Subcutaneous abdominal adipose tissue (tissue), 5 donors: ENCODE data around the gene HORMAD2.

Experiments
- H3K27ac ChIP-seq: one replicate; pipeline ENCODE4 v1.7.0; 2013; ENCODE audit warnings: low read depth, mild to moderate bottlenecking, inconsistent platforms, low read length, moderate library complexity
- H3K27me3 ChIP-seq, 5 donors: one replicate each; pipeline ENCODE4 v1.7.0; 2013; ENCODE audit warnings: low read length in 5 of 5, inconsistent platforms in 1 of 5; ENCODE audit not compliant: control insufficient read depth in 5 of 5, insufficient read depth in 4 of 5
- H3K36me3 ChIP-seq, 5 donors: one replicate each; pipeline ENCODE4 v1.7.0; 2013; ENCODE audit warnings: low read length in 5 of 5; ENCODE audit not compliant: control insufficient read depth in 5 of 5, insufficient read depth in 5 of 5
- H3K4me1 ChIP-seq, 5 donors: one replicate each; pipeline ENCODE4 v1.7.0; 2013; ENCODE audit warnings: low read length in 5 of 5, mild to moderate bottlenecking in 3 of 5, moderate library complexity in 1 of 5; ENCODE audit not compliant: control insufficient read depth in 5 of 5, insufficient read depth in 5 of 5
- H3K4me3 ChIP-seq, 5 donors: one replicate each; pipeline ENCODE4 v1.7.0; 2013; ENCODE audit warnings: low read length in 5 of 5, low read depth in 1 of 5
- H3K9ac ChIP-seq, 5 donors: one replicate each; pipeline ENCODE4 v1.7.0; 2013; ENCODE audit warnings: low read length in 5 of 5, mild to moderate bottlenecking in 4 of 5, moderate library complexity in 3 of 5
- H3K9me3 ChIP-seq, 5 donors: one replicate each; pipeline ENCODE4 v1.7.0; 2013; ENCODE audit warnings: low read length in 5 of 5; ENCODE audit not compliant: control insufficient read depth in 5 of 5
- donor health status: healthy.
- donor health status: healthy.
- donor health status: healthy.
- donor health status: healthy.
- donor health status: healthy.

Gene HORMAD2

DNA sequence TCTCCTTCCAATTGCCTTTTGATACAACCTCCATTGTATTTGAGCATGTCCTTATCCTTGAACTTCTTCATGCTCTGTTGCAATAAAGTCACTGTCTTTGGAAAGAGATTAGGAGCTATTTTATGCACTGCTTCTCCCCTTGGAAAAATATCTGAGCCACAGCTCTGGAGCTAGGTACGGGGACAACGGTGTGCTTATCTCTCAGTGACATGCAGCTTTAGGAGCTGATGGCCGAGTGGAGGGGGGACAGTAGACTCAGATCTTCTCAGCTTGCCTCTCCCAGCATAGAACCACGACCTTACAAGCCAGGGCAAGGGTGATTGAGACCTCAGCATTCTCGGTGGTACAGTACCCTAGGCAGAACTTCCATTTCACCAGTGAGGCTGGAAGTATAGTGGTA is 64.1 kb downstream of the HORMAD2 start:
- Histone ChIP-seq H3K4me1 (no peaks in the 10 kb centered on the region), H3K27ac (no peak overlapping the region), H3K9me3 (peaks cover 10 to 16% (median 13%) of the 10 kb centered on the region in 5 donors), H3K4me3 (no peak overlapping the region), H3K9ac (no peak overlapping the region), H3K36me3 (no peaks in the 10 kb centered on the region), H3K27me3 (peaks cover 0 to 8% (median 0%) of the 10 kb centered on the region in 5 donors)

DNA sequence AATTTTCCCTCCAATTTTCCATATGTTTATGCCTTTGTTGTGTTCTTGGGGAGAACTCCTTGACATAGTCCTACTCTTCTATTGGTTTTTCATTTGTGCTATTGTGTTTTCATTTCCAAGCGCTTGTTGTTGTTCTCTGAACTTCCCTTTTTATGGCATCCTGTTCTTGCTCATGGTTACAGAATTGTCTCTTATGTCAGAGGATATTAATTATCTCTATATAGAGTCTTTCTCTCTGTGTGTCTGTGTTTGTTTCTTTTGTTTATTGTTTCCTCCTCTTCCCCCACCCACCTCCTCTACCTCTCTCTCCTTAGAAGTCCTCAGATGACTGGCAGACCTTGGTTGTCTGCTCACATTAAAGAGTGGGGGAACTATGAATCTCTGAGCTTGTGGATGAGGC is 69.9 kb downstream of the HORMAD2 start:
- Histone ChIP-seq H3K4me3 (no peak overlapping the region), H3K36me3 (no peaks in the 10 kb centered on the region), H3K27ac (no peak overlapping the region), H3K27me3 (no peaks in the 10 kb centered on the region), H3K9ac (no peak overlapping the region), H3K4me1 (no peaks in the 10 kb centered on the region), H3K9me3 (peaks cover 0 to 6% (median 0%) of the 10 kb centered on the region in 5 donors)

DNA sequence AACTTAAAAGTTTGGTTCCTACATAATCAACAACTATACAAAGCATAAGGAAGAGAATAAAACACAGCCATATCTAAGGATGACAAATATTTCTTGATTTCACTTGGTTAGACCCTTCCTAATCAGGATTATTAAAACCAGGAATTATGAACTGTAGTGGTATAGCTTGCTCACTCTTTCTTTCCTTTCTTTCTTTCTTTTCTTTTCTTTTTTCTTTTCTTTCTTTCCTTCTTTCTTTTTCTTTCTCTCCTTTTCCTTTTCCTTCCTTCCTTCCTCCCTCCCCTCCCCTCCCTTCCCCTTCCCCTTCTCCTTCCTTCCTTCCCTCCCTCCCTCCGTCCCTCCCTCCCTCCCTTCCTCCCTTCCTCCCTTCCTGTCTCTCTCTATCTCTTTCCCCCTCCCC is 78.0 kb downstream of the HORMAD2 start:
- H3K9ac ChIP-seq, result no peak overlapping the region
- no peaks in the 10 kb centered on the region for H3K9me3 ChIP-seq
- H3K27ac ChIP-seq, result no peak overlapping the region
- no peak overlapping the region for H3K4me3 ChIP-seq
- H3K36me3 ChIP-seq, result no peaks in the 10 kb centered on the region
- peaks cover 0 to 4% (median 0%) of the 10 kb centered on the region in 5 donors for H3K27me3 ChIP-seq
- peaks cover 0 to 7% (median 0%) of the 10 kb centered on the region in 5 donors for H3K4me1 ChIP-seq

DNA sequence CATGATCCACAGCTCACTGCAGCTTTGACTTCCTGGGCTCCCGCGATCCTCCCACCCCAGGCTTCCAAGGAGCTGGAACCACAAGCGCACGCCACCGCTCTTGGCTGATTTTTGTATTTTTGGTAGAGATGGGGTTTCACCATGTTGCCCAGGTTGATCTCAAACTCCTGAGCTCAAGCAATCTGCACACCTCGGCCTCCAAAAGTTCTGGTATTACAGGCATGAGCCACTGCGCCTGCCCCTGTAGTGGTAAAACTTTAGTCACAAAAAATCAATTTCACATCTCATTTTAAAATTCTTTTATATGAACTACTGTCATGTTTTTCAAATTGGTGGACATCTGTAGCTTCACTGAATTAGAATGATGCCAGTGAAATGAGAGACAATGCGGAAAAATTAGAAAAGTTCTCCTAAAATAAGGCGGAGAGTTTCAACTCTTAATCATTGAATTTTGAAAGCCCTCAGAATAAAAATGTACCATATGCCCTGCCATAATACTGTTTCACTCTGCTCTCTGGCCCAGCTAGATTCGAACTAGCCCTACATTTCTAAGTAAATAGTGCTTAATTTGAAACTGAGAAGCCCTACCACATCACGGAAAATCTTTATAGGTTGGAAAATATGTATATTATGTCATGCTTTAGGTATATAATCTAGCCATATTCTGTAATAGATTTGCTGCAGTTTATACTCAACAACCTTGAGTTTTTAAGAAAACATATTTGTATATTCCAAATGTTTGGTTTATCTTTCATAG is 78.7 kb downstream of the HORMAD2 start:
- Histone ChIP-seq H3K4me1 (peaks cover 0 to 7% (median 0%) of the 10 kb centered on the region in 5 donors), H3K4me3 (no peak overlapping the region), H3K36me3 (no peaks in the 10 kb centered on the region), H3K9ac (no peak overlapping the region), H3K27me3 (peaks cover 0 to 4% (median 0%) of the 10 kb centered on the region in 5 donors), H3K9me3 (no peaks in the 10 kb centered on the region), H3K27ac (no peak overlapping the region)

DNA sequence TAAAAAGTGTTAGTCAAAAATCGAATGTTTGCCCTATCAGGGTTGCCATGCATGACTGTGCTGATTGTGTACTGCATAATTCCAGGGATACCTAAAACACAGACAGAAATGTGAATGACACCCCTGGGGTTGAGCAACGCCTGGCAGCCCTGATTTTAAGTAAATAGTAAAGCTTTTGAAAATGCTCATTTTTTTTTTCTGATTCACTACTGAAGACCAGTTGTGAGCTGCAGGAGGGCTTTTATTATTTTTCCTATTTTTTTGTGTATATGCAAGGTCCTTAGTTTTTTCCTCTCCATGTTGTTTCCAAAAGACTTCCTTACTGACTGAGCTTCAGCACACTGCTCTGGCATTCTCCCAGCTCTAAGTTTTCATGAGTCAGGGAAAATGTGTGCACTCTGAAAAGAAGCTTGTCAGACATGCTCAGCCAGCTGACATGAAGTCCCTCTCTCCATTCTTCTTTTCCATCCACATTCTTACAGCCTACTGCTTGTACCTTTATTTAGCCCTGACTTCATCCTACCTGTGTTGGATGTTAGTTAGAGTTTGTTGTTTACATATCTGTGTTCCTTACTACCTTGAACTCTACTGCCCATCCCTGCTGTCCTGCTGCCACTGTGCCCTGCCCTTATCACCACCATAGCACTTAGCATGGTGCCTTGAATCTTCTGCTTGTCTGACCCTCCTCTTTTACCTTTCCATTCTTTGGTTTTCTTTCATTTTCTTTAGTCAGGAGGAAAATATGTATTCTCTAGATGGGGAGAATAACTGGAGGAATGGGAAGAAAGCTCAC is 79.5 kb downstream of the HORMAD2 start:
- peaks cover 0 to 4% (median 0%) of the 10 kb centered on the region in 5 donors for H3K27me3 ChIP-seq
- H3K9ac ChIP-seq, result no peak overlapping the region
- H3K27ac ChIP-seq, result no peak overlapping the region
- no peak overlapping the region for H3K4me3 ChIP-seq
- no peaks in the 10 kb centered on the region for H3K9me3 ChIP-seq
- H3K4me1 ChIP-seq, result peaks cover 0 to 7% (median 0%) of the 10 kb centered on the region in 5 donors
- no peaks in the 10 kb centered on the region for H3K36me3 ChIP-seq

DNA sequence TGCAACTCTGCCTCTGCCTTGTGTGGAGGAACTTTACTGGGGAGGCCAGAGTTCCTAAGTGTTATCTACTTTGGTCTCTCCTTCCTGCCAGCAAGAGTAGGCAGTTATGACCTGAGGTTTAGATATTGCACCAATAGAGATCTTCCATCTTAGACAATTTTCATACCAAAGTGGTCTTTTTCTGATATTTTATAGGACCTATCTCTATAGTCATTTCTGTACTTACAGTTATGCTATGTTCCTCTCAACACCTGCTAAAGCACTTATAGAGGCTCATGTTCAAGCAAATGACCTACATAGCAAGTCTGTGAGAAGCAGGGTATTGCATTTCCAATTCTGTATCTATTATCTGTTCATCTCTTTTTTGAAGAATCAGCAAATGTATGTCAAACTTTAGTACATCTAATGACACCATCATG is 80.8 kb downstream of the HORMAD2 start:
- Histone ChIP-seq H3K4me1 (peaks cover 0 to 7% (median 0%) of the 10 kb centered on the region in 5 donors), H3K36me3 (no peaks in the 10 kb centered on the region), H3K9me3 (no peaks in the 10 kb centered on the region), H3K27ac (no peak overlapping the region), H3K4me3 (no peak overlapping the region), H3K27me3 (peaks cover 0 to under 1% (median 0%) of the 10 kb centered on the region in 5 donors), H3K9ac (no peak overlapping the region)

DNA sequence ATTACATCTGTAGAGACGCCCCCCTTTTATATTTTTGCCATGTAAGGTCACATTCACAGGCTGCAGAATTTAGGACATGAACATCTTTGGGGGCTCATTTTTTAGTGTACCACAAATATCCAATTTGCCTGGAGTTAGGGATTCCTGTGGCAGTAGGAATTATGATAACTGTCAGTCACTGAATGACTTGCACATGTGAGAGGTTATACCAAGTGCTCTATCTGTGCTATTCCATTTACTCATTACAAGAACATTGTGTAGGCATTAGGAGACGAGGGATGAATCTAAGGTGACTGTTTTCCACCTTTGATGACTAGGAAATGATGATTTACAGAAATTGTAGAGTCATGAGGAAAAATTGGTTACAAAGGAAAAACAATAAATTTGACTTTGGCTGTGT is 87.0 kb downstream of the HORMAD2 start:
- H3K4me1 ChIP-seq, result no peaks in the 10 kb centered on the region
- no peaks in the 10 kb centered on the region for H3K9me3 ChIP-seq
- no peak overlapping the region for H3K27ac ChIP-seq
- no peaks in the 10 kb centered on the region for H3K36me3 ChIP-seq
- H3K4me3 ChIP-seq, result no peak overlapping the region
- H3K27me3 ChIP-seq, result peaks cover 0 to 8% (median 2%) of the 10 kb centered on the region in 5 donors
- no peak overlapping the region for H3K9ac ChIP-seq

DNA sequence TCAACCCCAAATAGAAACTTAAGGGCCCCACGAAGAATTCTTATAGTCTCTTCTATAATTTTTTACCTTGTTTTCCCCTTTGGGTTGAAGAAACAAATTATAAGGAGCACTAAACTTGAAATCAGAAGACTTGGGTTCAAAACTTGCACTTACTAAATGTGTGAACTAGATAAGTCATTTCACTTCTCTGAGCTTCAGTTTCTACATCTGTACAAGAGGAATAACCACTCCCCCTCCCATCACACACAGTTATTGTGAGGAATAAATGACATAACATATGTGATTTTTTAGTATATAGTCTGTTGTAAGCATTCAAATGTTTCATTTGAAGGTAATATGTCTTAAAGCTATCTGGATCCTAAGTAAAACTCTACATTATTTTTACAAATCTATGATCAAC is 87.5 kb downstream of the HORMAD2 start:
- H3K27ac ChIP-seq, result no peak overlapping the region
- H3K27me3 ChIP-seq, result peaks cover 0 to 8% (median 2%) of the 10 kb centered on the region in 5 donors
- H3K4me3 ChIP-seq, result no peak overlapping the region
- no peak overlapping the region for H3K9ac ChIP-seq
- H3K9me3 ChIP-seq, result no peaks in the 10 kb centered on the region
- no peaks in the 10 kb centered on the region for H3K4me1 ChIP-seq
- H3K36me3 ChIP-seq, result no peaks in the 10 kb centered on the region

DNA sequence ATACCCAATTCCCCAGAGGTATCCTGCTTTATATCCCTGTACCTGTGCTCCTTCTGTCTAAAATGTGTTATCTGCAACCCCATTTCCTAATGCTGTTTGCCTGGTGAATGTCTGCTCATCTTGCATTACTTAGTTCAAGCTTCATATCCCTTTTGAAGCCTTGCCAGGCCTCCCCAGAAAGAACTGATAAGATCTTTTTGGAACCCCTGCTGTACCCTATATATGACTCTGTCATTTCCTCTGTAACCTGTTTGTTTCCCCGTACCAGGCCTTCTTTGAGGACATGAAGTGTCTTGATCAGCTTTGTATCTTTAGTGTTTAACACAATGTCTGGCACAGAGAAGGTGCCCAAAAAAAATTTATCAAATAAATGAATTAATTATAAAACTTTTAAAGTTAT is 88.7 kb downstream of the HORMAD2 start:
- H3K27ac ChIP-seq, result no peak overlapping the region
- H3K4me1 ChIP-seq, result no peaks in the 10 kb centered on the region
- no peak overlapping the region for H3K9ac ChIP-seq
- H3K4me3 ChIP-seq, result no peak overlapping the region
- no peaks in the 10 kb centered on the region for H3K9me3 ChIP-seq
- peaks cover 0 to 8% (median 2%) of the 10 kb centered on the region in 5 donors for H3K27me3 ChIP-seq
- H3K36me3 ChIP-seq, result no peaks in the 10 kb centered on the region

DNA sequence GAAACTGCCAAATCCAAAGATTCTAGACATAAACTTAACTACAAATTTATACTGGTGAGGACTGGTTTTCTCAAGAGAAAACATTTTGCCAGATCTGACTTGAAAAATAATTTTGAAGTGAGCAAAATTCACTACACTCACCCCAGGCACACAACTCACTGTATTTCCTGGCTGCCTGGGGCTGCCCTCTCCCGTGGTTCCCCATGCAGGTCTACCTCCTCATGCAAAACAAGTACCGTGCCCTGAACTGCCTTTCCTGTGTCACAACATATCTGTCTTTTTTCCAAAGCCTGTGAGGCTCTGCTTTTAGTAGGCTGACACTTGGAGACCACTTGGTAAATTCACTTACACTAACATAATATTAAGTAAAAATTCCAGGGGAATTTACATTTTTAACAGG is 89.9 kb downstream of the HORMAD2 start:
- H3K4me1 ChIP-seq, result no peaks in the 10 kb centered on the region
- H3K36me3 ChIP-seq, result no peaks in the 10 kb centered on the region
- no peak overlapping the region for H3K27ac ChIP-seq
- H3K9ac ChIP-seq, result no peak overlapping the region
- no peak overlapping the region for H3K4me3 ChIP-seq
- no peaks in the 10 kb centered on the region for H3K9me3 ChIP-seq
- H3K27me3 ChIP-seq, result peaks cover 0 to 8% (median 2%) of the 10 kb centered on the region in 5 donors
